HG03103 (cell line): ENCODE results near the gene MAP2K2.

Source experiments
- ATAC-seq: cut with Tn5 transposase; IDR thresholded peaks from one replicate; pipeline ENCODE4 v1.9.1; 2021; ENCODE audit warnings: low read depth; ENCODE audit not compliant: unreplicated experiment

Gene MAP2K2

GRCh38 chr19:4046946-4047683 is 76.8 kb downstream of the MAP2K2 start:
- no peak for ATAC-seq

- ATAC-seq = no peak
Measured at GRCh38 chr19:4046362-4046691, 77.6 kb downstream of the MAP2K2 start.

DNA sequence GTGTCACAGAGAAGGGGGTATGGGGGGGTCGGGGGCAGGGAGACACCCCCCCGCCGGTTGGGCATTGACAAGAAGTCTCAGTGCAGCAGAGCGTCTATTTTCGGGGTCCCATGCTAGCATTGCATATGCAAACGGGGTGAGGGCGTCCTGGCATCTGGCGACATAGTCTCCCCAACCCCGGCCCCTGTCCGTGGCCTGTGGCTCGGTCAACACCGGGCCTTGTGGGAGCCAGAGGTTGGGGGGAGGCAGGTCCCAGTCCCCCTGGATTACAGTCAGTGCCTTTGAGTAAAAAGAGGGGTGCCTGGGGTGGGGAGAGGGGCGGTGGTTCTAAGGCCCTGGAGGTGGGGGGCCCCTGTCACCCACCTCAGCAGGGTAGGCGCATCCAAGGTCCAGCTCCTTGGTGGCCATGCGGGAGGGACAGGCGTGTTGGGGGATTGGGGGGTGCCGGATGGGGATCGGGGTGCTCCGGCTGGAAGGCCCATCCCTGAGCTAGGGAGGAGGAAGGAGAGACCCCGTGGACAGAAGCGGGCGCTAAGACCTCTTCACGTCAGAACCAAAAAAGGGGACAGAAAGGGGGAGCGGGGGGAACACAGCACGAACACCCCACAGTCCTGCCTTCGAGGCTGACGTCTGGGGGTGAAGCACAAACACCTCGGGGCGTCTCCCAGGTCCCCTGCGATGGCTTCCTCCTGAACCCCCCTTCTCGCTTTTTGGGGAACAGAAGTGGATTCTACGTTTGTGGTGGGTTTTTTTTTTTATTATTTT is 78.1 kb downstream of the MAP2K2 start:
- ATAC-seq = no peak

- no peak for ATAC-seq
Measured at GRCh38 chr19:4044990-4045465, 78.9 kb downstream of the MAP2K2 start.

DNA sequence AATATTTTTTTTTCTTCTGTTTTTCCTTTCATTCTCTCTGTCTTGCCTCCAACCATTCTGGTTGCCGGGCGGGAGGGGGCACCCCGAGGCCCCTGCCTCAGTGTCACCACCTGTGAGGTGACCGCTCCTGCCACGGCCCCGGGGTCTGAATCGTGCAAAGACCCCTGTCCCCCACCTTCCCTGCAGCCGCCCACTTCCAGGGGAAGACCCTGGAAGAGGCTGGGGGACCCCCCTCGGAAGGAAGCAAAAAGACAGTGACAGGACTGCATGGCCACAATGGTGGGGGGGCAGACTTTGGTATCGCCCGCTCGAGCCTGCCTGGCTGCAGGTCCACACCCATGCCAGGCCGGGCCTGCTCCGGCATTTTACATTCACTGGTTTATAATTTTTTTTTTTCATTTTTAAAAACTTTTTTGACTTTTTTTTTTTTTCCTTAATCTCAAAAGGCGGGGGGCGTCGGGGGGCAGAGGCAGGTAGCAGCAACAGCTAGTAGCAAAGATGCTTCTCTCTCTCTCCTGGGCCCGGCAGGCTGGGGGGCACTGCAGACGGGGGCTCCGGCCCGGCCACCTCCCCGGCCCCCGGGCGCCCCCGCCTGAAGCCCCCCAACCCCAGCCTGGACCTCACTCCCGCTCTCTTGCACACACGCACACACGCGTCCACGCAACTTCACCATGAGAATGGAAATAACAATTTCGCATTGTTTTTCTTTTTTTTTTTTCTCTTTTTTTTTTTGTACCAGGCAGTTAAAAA is 79.8 kb downstream of the MAP2K2 start:
- ATAC-seq = no peak

GRCh38 chr19:4043401-4043800 is 80.5 kb downstream of the MAP2K2 start:
- ATAC-seq = no peak

GRCh38 chr19:4042731-4043082 is 81.2 kb downstream of the MAP2K2 start:
- no peak for ATAC-seq

DNA sequence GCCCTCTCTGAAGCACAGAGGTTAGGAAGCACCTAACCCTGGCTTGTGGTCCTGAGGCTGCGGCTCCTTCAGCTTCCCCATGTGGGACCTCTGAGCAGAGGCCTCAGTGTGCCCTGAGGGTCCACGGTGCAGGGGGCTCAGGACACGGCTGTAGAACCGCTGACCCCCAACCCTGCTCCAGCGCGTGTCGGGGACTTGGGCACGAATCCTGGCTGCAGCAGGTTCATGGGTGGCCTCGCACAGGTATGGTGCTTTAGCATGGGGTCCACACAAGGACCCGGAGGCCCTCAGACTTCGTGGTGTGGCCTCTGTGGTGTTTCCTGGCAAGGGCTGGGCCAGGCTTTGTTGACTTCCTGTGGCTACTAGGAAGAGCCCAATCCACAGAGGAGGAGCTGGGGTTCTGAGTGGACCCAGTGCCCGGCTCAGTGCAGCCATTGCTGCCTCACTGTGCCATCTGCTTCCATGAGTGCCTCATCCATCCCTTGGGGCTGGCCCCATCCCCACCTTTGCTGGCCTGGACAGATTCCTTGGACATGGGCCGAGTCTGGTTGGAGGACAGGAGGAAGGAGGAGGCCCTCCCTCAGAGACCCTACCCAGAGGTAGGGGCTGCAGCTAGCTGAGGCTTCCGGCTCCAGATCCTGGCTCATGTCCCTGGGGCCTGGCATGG is 81.7 kb downstream of the MAP2K2 start:
- ATAC-seq = no peak
